Measurements from ENCODE around the gene PDSS1.
"Not testable (repeated sequence)": the region's sequence is repeated elsewhere in the genome, so short reads cannot be mapped to it uniquely, and the experiment has no call there.

Gene PDSS1

GRCh38 chr10:26780106-26780792 lies 82.7 kb downstream of the PDSS1 start:
- no peak for DNase-seq (ENCODE audit: low read depth)
- no peak for TF ChIP-seq CTCF (conservative IDR thresholded peaks at IDR 0.05; ENCODE audit: low read depth, low read length)
- no peak overlapping the region for H3K4me3 ChIP-seq (ENCODE audit: low read depth, low read length)

- no peak for TF ChIP-seq CTCF (conservative IDR thresholded peaks at IDR 0.05; ENCODE audit: low read depth, low read length)
- no peak overlapping the region for H3K4me3 ChIP-seq (ENCODE audit: low read depth, low read length)
- peak; percentile 81 for DNase-seq (ENCODE audit: low read depth)
Observed at GRCh38 chr10:26780793-26781601, 83.5 kb downstream of the PDSS1 start.

- DNase-seq (ENCODE audit: low read depth), result no peak
- H3K4me3 ChIP-seq (ENCODE audit: low read depth, low read length), result no peak overlapping the region
- no peak for TF ChIP-seq CTCF (conservative IDR thresholded peaks at IDR 0.05; ENCODE audit: low read depth, low read length)
Observed at GRCh38 chr10:26781797-26782196, 84.3 kb downstream of the PDSS1 start.

GRCh38 chr10:26787362-26787761 lies 89.9 kb downstream of the PDSS1 start:
- TF ChIP-seq CTCF (conservative IDR thresholded peaks at IDR 0.05; ENCODE audit: low read depth, low read length), result no peak
- no peak overlapping the region for H3K4me3 ChIP-seq (ENCODE audit: low read depth, low read length)
- DNase-seq (ENCODE audit: low read depth), result no peak

GRCh38 chr10:26789779-26790178 lies 92.3 kb downstream of the PDSS1 start:
- not testable (repeated sequence) for DNase-seq (ENCODE audit: low read depth); H3K4me3 ChIP-seq (ENCODE audit: low read depth, low read length)

GRCh38 chr10:26790221-26790995 lies 92.9 kb downstream of the PDSS1 start:
- no peak overlapping the region for H3K4me3 ChIP-seq (ENCODE audit: low read depth, low read length)
- no peak for DNase-seq (ENCODE audit: low read depth)
- no peak for TF ChIP-seq CTCF (conservative IDR thresholded peaks at IDR 0.05; ENCODE audit: low read depth, low read length)
